Immature natural killer cell (primary cell): ENCODE data around the gene TTC7B. TPM values are rescaled to one million over a fixed set of nuclear protein-coding genes. Genes with fewer than 3 reads are reported as not detected.
A peak's percentile ranks its signal among the peaks of the same experiment; 100 is the strongest.

Experiments
- DNase-seq, 3 donors: peaks; one replicate each; pipeline ENCODE4 v3.0.0; 2022; ENCODE audit warnings: mixed read lengths in 1 of 3
- H3K27ac Mint-ChIP-seq, 6 donors: one replicate each; pipeline ENCODE4 v1.8.0; 2020; ENCODE audit warnings: mixed read lengths in 6 of 6, mild to moderate bottlenecking in 5 of 6, inconsistent platforms in 4 of 6, moderate library complexity in 3 of 6
- H3K27me3 Mint-ChIP-seq, 3 donors: one replicate each; pipeline ENCODE4 v1.8.0; 2020 to 2021; ENCODE audit warnings: low read depth in 3 of 3, mild to moderate bottlenecking in 3 of 3, mixed read lengths in 3 of 3, moderate library complexity in 3 of 3, inconsistent platforms in 1 of 3
- H3K36me3 Mint-ChIP-seq, 3 donors: one replicate each; pipeline ENCODE4 v1.8.0; 2020; ENCODE audit warnings: mixed read lengths in 3 of 3, inconsistent platforms in 2 of 3, mild to moderate bottlenecking in 2 of 3
- H3K4me1 Mint-ChIP-seq, 2 donors: one replicate each; pipeline ENCODE4 v1.8.0; 2020; ENCODE audit warnings: inconsistent platforms in 2 of 2, mild to moderate bottlenecking in 2 of 2, mixed read lengths in 2 of 2, moderate library complexity in 1 of 2
- H3K4me3 Mint-ChIP-seq, 5 donors: one replicate each; pipeline ENCODE4 v1.8.0; 2020; ENCODE audit warnings: mild to moderate bottlenecking in 5 of 5, mixed read lengths in 5 of 5, inconsistent platforms in 3 of 5, moderate library complexity in 3 of 5
- H3K9me3 Mint-ChIP-seq, 6 donors: one replicate each; pipeline ENCODE4 v1.8.0; 2020; ENCODE audit warnings: mild to moderate bottlenecking in 6 of 6, mixed read lengths in 6 of 6, inconsistent platforms in 4 of 6, moderate library complexity in 3 of 6
- polyA plus RNA-seq, 3 donors: library from polyadenylated mRNA; unstranded; fragments of 300-500 nt; fragmentation: Illumina TruSeq; gene quantifications; one replicate each; pipeline ENCODE4 v1.2.3, GENCODE V29; 2021

Gene TTC7B
- polyA plus RNA-seq, 3 donors from 2014 or later, result 1.0 to 1.1 TPM; not detected in 1

DNA sequence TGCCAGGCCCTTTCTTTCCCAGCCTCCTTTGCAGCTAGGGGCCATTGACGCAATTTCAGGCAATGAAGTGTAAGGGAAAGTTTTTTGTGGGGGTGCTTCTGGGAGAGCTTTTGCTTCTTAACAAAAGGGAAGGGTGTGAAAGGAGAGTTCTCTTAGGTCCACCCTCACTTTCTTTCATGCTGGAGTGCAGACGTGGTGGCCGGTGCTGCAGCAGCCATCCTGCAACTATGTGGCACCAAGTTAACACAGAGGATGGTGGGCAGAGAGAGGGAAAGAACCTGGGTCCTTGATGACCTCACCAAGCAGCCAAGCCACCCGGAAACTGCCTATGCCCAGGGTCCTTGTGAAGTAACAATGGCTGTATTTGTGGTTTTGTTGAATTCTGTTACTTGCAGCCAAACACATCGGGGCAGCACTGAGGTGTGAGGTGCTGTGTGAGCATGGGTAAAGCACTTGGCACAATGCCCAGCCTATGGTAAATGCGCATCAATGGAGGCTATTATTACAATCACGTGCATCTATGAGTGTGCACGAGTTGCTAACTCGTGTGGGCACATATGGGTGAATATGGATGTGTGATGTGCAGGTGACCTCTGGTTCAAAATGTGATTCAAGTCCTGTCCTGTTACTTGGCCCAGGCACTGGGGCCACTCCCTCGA, 296.8 kb downstream of the TTC7B start:
- H3K9me3 Mint-ChIP-seq, result no peaks in the 10 kb centered on the region
- no peaks in the 10 kb centered on the region for H3K4me1 Mint-ChIP-seq
- no peak overlapping the region for H3K4me3 Mint-ChIP-seq
- DNase-seq, result no peak
- H3K27me3 Mint-ChIP-seq, result peaks cover 0 to 6% (median 2%) of the 10 kb centered on the region in 3 donors
- H3K36me3 Mint-ChIP-seq, result no peaks in the 10 kb centered on the region
- no peak overlapping the region for H3K27ac Mint-ChIP-seq

DNA sequence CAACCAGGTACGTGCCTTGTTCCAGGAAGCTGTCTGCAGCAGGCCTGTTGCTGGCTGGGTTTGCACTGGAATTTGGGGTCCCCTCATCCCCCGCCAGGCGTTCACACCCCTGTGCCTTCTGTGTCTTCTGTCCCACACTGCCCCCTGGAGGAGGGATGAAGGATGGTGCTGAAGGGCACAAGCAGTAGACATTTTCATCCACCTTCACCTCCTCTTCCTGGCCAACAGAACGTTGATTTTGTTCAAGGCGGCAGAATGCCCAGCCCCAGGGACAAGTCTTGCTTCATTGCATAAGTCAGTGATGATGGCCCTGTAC, 297.3 kb downstream of the TTC7B start:
- peaks cover 0 to 6% (median 2%) of the 10 kb centered on the region in 3 donors for H3K27me3 Mint-ChIP-seq
- peak; percentile 20 to 48 (median 26) for DNase-seq
- no peaks in the 10 kb centered on the region for H3K4me1 Mint-ChIP-seq
- no peaks in the 10 kb centered on the region for H3K9me3 Mint-ChIP-seq
- no peak overlapping the region for H3K4me3 Mint-ChIP-seq
- H3K27ac Mint-ChIP-seq, result no peak overlapping the region
- no peaks in the 10 kb centered on the region for H3K36me3 Mint-ChIP-seq

DNA sequence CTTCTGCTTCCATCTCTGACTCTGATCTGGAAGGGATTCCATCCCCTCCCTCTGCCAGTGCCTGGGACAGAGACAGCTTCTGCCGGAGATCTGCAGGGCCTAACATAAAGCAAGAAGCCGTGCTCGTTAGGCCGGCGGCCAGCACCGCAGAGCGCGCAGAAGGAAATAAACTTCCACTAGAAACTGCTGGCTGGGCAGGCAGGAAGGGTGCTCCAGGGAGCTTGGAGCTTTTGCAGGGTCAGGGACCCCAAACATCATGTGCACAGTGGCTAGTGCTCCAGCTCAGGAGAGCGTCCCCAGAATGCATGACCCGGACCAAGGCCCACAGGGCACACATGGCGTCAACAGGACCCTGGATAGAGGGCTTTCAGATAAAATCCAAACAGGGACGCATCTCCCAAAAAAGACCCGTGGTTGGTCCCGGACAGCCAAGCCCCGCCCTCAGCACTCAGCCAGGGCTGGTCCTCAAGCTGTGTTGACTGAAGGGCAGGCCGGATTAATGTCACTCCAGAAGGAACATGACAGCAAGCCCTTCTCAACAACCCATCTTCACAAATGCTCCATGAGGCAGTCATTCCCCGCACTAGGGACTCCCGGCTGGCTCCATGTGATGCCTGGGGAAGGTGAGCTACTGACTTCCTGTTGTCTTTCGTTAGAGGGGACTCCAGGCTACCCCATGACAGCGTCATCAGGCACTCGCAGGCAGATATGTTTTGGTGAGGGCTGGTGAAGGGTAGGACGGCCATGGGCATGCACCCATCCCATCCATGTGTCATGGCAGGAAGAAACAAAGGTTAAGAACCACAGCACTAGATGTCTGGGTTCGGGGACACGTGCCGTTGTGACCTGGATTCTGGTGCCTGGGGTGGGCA, 297.9 kb downstream of the TTC7B start:
- Mint-ChIP-seq H3K36me3 (no peaks in the 10 kb centered on the region), H3K4me3 (no peak overlapping the region), H3K27me3 (peaks cover 0 to 6% (median 2%) of the 10 kb centered on the region in 3 donors), H3K4me1 (no peaks in the 10 kb centered on the region), H3K9me3 (no peaks in the 10 kb centered on the region), H3K27ac (no peak overlapping the region)
- DNase-seq, result peak in 2 of 3 donors; percentile 4

DNA sequence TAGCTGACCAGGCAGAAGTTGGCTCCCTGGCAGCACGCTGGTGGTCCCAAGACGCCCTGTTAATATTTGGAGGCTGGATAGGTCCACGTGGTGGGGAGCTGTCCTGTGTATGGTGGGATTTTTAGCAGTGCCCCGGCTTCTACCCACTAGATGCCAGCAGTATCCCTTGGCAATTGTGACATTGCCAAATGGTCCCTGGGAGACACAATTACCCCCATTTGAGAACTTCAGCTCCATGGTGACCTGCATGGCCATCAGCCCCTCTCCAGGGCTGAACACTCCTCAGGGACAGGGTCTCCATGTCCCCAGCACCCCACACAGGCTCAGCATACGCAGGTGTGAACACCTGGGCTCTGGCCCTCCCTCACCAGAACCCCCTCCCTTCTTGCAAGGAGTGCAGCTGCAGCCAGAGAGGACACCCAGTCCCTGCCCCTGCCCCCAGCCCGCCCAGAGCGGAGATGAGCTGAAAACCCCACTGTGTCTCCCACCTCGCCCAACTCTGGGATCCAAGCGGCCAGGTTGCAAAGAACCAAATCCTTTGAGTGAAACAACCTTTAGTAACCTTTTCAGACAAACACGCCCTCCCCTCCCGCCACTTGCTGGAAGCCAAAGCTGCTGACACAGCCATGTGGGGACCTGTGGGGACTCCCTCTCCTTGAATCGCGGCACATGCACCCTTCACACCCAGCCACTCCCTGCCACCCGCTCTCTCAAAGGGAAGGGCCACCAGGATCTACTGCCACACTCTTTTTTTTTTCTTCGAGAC, 299.0 kb downstream of the TTC7B start:
- H3K4me1 Mint-ChIP-seq, result no peaks in the 10 kb centered on the region
- H3K27ac Mint-ChIP-seq, result no peak overlapping the region
- peaks cover 0 to 6% (median 2%) of the 10 kb centered on the region in 3 donors for H3K27me3 Mint-ChIP-seq
- no peak for DNase-seq
- H3K9me3 Mint-ChIP-seq, result no peaks in the 10 kb centered on the region
- no peak overlapping the region for H3K4me3 Mint-ChIP-seq
- no peaks in the 10 kb centered on the region for H3K36me3 Mint-ChIP-seq

DNA sequence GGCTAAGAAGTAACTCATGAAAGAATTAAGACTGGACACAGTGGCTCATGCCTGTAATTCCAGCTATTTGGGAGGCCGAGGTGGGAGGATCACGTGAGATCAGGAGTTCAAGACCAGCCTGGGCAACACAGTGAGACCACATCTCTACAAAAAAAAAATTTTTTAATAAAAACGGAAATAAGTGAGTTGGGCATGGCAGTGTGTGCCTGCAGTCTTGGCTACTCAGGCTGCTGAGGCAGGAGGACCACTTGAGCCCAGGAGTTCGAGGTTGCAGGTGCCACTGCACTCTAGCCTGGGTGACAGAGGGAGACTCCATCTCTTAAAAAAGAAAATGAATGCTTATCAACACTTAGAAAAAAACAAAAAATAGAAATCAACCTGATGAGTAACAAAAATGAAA, 301.7 kb downstream of the TTC7B start:
- Mint-ChIP-seq H3K27me3 (peaks cover 0 to 8% (median 0%) of the 10 kb centered on the region in 3 donors), H3K36me3 (no peaks in the 10 kb centered on the region), H3K27ac (no peak overlapping the region), H3K4me1 (no peaks in the 10 kb centered on the region), H3K9me3 (no peaks in the 10 kb centered on the region), H3K4me3 (no peak overlapping the region)
- DNase-seq, result no peak

DNA sequence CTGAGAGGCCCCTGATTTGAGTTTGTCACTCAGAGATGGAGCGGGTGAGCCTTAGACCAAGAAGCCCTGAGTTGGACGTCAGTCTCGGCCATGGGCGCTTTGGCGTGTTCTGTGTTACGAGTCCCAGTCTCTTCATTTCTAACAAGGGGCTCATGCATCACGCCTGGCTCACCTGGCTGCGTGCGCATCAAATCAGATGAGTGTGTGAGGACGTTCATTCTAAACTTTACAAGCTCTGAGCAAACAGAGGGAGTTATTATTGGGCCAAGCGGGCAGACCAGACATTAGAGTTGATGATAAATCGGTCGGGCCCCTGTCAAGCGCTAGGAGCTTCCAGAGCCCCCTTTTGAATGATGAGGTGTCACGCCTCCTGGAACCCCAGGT, 302.2 kb downstream of the TTC7B start:
- Mint-ChIP-seq H3K27ac (no peak overlapping the region), H3K4me3 (no peak overlapping the region), H3K9me3 (no peaks in the 10 kb centered on the region), H3K4me1 (no peaks in the 10 kb centered on the region), H3K36me3 (no peaks in the 10 kb centered on the region), H3K27me3 (peaks cover 0 to 10% (median 2%) of the 10 kb centered on the region in 3 donors)
- DNase-seq, result no peak

DNA sequence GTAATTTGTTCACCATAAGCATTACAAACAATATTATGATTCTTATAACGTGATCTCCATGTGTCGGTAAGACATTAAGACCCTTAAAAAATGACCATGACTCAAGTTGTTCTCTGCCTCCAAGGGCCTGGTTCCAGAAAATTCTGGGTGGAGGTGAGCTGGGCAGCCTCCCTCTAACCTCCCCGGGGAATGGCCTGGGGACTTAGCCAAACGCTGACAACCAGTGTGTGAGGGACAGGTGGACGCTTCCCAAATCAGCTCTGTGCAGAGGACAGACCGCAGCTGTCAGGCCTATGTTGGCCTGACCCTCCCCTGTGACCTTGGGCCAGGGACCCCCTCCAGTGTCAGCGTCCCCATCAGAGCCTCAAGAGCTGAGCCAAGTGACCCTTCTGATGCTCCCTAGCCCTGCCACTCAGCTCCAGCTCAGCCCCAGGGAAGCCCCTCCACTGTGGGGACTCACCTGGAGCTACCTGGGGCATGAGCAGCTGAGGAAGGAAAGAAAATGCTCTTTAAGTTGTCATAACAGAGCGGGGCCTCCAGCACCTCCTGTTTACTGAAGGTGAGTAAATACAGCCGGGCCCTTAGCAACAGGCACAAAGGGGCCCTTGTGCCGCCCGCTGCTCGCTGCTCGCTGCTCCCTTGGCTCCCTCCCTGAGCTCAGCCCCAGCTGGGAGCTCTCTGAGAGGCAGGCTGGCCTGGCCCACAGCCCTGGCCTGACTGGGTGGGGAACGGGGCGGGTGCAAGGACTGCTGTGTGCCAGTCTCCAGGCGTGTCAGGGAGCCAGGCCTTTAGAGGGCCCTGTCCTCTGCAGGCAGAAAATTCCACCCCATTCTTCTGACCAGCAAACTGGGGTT, 302.8 kb downstream of the TTC7B start:
- no peak overlapping the region for H3K27ac Mint-ChIP-seq
- DNase-seq, result no peak

DNA sequence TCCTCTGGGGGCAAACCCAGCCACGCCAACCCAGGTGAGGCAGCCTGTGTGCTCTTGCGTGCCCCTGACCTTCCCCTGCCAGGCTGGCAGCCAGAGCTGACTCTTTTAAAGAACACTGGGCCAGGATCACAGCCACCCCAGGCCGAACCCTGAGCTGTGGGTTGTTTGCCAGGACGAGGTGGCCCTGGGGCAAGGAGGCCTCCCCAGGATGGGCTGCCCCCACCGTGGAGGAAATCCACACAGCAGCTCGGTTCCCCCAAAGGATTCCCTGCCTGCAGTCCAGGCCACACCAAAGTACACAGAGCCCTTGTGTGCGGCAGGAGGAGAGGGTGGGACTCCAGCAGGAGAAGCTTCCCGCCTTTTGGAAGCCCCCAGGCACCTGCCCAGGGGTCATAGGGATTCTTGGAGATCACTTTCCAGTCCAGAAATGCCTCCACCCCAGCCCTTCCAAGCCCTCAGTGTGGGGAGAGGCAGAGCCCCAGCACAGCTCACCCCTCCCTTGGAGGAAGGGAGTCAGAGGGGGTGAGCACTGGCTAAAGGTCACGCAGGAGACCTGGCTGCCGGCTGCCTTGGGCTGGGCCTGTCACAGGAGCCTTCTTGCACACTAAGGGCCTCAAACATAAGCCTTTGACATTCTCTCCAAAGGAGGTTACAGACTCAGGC, 303.8 kb downstream of the TTC7B start:
- no peaks in the 10 kb centered on the region for H3K4me1 Mint-ChIP-seq
- H3K36me3 Mint-ChIP-seq, result no peaks in the 10 kb centered on the region
- H3K27ac Mint-ChIP-seq, result no peak overlapping the region
- H3K27me3 Mint-ChIP-seq, result peaks cover 0 to 15% (median 6%) of the 10 kb centered on the region in 3 donors
- no peak for DNase-seq
- no peak overlapping the region for H3K4me3 Mint-ChIP-seq
- no peaks in the 10 kb centered on the region for H3K9me3 Mint-ChIP-seq

More for the DNA sequence above, 302.8 kb downstream of the TTC7B start:
- Mint-ChIP-seq H3K36me3 (no peaks in the 10 kb centered on the region), H3K27me3 (peaks cover 0 to 12% (median 2%) of the 10 kb centered on the region in 3 donors), H3K9me3 (no peaks in the 10 kb centered on the region), H3K4me1 (no peaks in the 10 kb centered on the region), H3K4me3 (no peak overlapping the region)

DNA sequence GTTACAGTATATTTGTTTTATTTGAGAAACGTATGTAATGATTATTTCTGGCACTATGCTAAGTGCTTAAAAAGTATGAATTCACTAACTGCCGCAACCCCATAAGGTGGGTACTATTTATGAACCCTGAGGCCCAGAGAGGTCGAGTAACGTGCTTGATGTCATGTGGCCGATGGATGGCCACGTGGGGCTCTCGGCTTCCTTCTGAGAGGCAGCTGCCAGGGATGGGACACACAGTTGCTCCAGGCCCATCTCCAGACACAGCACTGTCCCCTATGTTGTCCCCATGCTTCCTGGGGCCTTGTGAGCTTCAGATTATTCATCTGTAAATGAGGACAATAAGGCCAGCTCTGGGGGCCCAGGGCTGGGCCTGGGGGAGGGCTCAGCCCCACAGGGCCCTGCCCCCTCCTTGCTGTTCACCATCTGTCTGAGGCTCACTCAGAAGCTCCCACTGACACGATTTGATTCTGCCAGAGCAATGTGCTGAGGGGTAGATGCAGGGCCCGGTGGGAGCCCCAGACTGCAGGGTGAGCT, 304.4 kb downstream of the TTC7B start:
- Mint-ChIP-seq H3K36me3 (no peaks in the 10 kb centered on the region), H3K4me1 (no peaks in the 10 kb centered on the region), H3K9me3 (no peaks in the 10 kb centered on the region), H3K27me3 (peaks cover 0 to 16% (median 8%) of the 10 kb centered on the region in 3 donors), H3K27ac (no peak overlapping the region), H3K4me3 (no peak overlapping the region)
- no peak for DNase-seq

DNA sequence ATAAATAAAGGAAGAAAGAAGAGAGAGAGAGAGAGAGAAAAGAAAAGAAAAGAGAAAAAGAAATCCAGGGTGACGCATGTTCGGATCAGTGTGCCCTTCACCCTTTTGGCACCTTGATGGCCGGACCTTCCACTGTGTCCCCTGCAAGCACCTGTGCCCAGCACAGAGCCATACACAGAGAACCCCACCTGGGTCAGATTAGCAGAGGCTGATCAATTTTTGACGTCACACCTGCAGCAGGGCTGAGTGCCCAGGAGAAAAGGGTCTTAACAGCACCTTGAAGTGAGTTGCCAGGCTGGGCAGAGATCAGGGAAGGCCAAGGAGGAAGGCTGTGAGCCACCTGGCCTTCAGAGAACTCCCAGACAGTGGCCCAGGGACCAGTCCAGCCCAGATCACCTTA, 305.0 kb downstream of the TTC7B start:
- H3K9me3 Mint-ChIP-seq, result no peaks in the 10 kb centered on the region
- no peak for DNase-seq
- no peaks in the 10 kb centered on the region for H3K36me3 Mint-ChIP-seq
- no peak overlapping the region for H3K4me3 Mint-ChIP-seq
- peaks cover 0 to 16% (median 8%) of the 10 kb centered on the region in 3 donors for H3K27me3 Mint-ChIP-seq
- no peak overlapping the region for H3K27ac Mint-ChIP-seq
- H3K4me1 Mint-ChIP-seq, result no peaks in the 10 kb centered on the region

DNA sequence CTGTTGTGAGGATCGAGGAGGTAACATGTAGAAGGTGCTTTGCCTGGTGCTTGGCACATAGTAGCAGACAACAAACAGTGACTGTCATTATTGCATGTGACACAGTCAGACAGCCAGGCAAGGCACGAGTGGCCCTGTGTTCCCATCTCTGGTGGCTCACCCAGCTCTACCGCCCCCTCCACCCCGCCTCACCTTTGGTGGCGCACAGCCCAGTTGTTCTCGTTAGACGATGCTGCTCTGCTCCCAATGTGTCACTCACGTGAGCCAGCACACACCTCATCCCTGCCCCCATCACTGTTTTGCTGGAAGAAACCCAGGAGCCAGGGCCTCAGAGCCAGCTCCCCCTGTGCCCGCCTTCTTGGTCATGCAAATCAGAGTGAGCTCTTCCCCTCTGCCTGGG, 306.1 kb downstream of the TTC7B start:
- DNase-seq, result no peak
- H3K27me3 Mint-ChIP-seq, result peaks cover 0 to 16% (median 8%) of the 10 kb centered on the region in 3 donors
- no peaks in the 10 kb centered on the region for H3K9me3 Mint-ChIP-seq
- H3K4me1 Mint-ChIP-seq, result no peaks in the 10 kb centered on the region
- H3K27ac Mint-ChIP-seq, result no peak overlapping the region
- H3K36me3 Mint-ChIP-seq, result no peaks in the 10 kb centered on the region
- no peak overlapping the region for H3K4me3 Mint-ChIP-seq

DNA sequence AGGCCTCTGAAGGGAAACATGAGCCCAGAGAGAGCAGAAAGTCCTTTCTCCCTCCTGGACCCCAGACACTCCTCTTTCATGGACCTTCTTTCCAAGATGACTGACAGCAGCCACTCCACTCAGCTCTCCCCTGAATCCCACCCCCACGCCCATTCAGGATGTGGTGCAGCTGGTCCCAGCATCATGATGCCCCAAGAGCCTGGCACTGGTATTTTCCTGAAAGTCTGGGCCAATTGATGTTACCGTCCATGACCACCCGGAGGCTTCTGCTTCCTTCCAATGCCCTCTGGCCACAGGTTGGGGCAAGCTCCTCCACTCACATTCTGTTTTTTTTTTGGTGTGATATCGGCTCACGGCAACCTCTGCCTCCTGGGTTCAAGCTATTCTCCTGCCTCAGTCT, 306.8 kb downstream of the TTC7B start:
- Mint-ChIP-seq H3K4me3 (no peak overlapping the region), H3K36me3 (no peaks in the 10 kb centered on the region), H3K9me3 (no peaks in the 10 kb centered on the region), H3K4me1 (no peaks in the 10 kb centered on the region), H3K27me3 (peaks cover 0 to 13% (median 8%) of the 10 kb centered on the region in 3 donors), H3K27ac (no peak overlapping the region)
- no peak for DNase-seq
